Trophoblast cell (in vitro differentiated cells and primary cell): Measurements from ENCODE around the gene TINAG.

Experiments used
- DNase-seq, 2 donors: peaks; one replicate each; pipeline ENCODE4 v3.0.0-alpha.2; 2016
- H2AFZ ChIP-seq: 2 replicates; pipeline ENCODE4 v1.6.1; 2013; ENCODE audit warnings: low read length, moderate library complexity, mild to moderate bottlenecking; ENCODE audit not compliant: insufficient read depth, poor library complexity
- H2AK5ac ChIP-seq: 2 replicates; pipeline ENCODE4 v1.6.1; 2013; ENCODE audit warnings: mild to moderate bottlenecking, low read length
- H2BK120ac ChIP-seq: 2 replicates; pipeline ENCODE4 v1.6.1; 2013; ENCODE audit warnings: low read length, mild to moderate bottlenecking, moderate library complexity; ENCODE audit not compliant: insufficient read depth, poor library complexity
- H2BK12ac ChIP-seq: 2 replicates; pipeline ENCODE4 v1.6.1; 2013; ENCODE audit warnings: mild to moderate bottlenecking, low read length, moderate library complexity
- H2BK5ac ChIP-seq: 2 replicates; pipeline ENCODE4 v1.6.1; 2013; ENCODE audit warnings: low read length, low read depth, moderate library complexity, mild to moderate bottlenecking; ENCODE audit not compliant: poor library complexity
- H3K14ac ChIP-seq: 2 replicates; pipeline ENCODE4 v1.6.1; 2013; ENCODE audit warnings: mild to moderate bottlenecking, low read length
- H3K18ac ChIP-seq: 2 replicates; pipeline ENCODE4 v1.6.1; 2013; ENCODE audit warnings: mild to moderate bottlenecking, low read length
- H3K23ac ChIP-seq: 2 replicates; pipeline ENCODE4 v1.6.1; 2013; ENCODE audit warnings: low read length
- H3K27ac ChIP-seq: 2 replicates; pipeline ENCODE4 v1.5.1; 2013; ENCODE audit warnings: low read depth, mild to moderate bottlenecking, inconsistent platforms, low read length, moderate library complexity
- H3K27me3 ChIP-seq: 2 replicates; pipeline ENCODE4 v1.6.1; 2013; ENCODE audit warnings: inconsistent platforms, mild to moderate bottlenecking, low read length, moderate library complexity; ENCODE audit not compliant: insufficient read depth
- H3K36me3 ChIP-seq, 2 experiments: 1 replicate in 1 of 2; 2 replicates in 1 of 2; pipeline ENCODE4 v1.6.1; 2013; ENCODE audit warnings: low read length in 2 of 2, mild to moderate bottlenecking in 2 of 2, moderate library complexity in 1 of 2; ENCODE audit not compliant: insufficient read depth in 2 of 2, control insufficient read depth in 1 of 2
- H3K4ac ChIP-seq: 2 replicates; pipeline ENCODE4 v1.6.1; 2013; ENCODE audit warnings: low read depth, mild to moderate bottlenecking, low read length, moderate library complexity
- H3K4me1 ChIP-seq, 2 experiments: 1 replicate in 1 of 2; 2 replicates in 1 of 2; pipeline ENCODE4 v1.6.1; 2013; ENCODE audit warnings: low read length in 2 of 2, mild to moderate bottlenecking in 2 of 2, moderate library complexity in 1 of 2; ENCODE audit not compliant: insufficient read depth in 2 of 2, control insufficient read depth in 1 of 2
- H3K4me2 ChIP-seq: 2 replicates; pipeline ENCODE4 v1.6.1; 2013; ENCODE audit warnings: inconsistent platforms, mild to moderate bottlenecking, low read length, moderate library complexity
- H3K4me3 ChIP-seq: 2 replicates; pipeline ENCODE4 v1.5.1; 2013; ENCODE audit warnings: mild to moderate bottlenecking, low read depth, low read length, inconsistent platforms
- H3K79me1 ChIP-seq: one replicate; pipeline ENCODE4 v1.6.1; 2013; ENCODE audit warnings: low read length
- H3K79me2 ChIP-seq: 2 replicates; pipeline ENCODE4 v1.6.1; 2013; ENCODE audit warnings: low read length, mild to moderate bottlenecking; ENCODE audit not compliant: control insufficient read depth, insufficient read depth, poor library complexity
- H3K9ac ChIP-seq: 2 replicates; pipeline ENCODE4 v1.6.1; 2013; ENCODE audit warnings: mild to moderate bottlenecking, low read length
- H3K9me3 ChIP-seq: 2 replicates; pipeline ENCODE4 v1.6.1; 2013; ENCODE audit warnings: low read depth, mild to moderate bottlenecking, control low read depth, inconsistent platforms, low read length; ENCODE audit not compliant: insufficient read depth
- H4K12ac ChIP-seq: 2 replicates; pipeline ENCODE4 v1.6.1; 2013; ENCODE audit warnings: low read depth, mild to moderate bottlenecking, low read length, moderate library complexity
- H4K8ac ChIP-seq: 2 replicates; pipeline ENCODE4 v1.6.1; 2013; ENCODE audit warnings: low read depth, mild to moderate bottlenecking, low read length, moderate library complexity
- H4K91ac ChIP-seq: one replicate; pipeline ENCODE4 v1.6.1; 2013; ENCODE audit warnings: low read depth, mild to moderate bottlenecking, low read length, moderate library complexity
- WGBS: extraction: QIAGEN DNeasy Blood & Tissue Kit; methylation state at CpG from one replicate; pipeline ENCODE4 v1.1.7; 2013; ENCODE audit warnings: missing lambda C conversion rate; ENCODE audit not compliant: insufficient read length, insufficient coverage; ENCODE audit errors: extremely low coverage; 5-methylcytosine and 5-hydroxymethylcytosine counted together

The TINAG gene

GRCh38 chr6:54307439-54307910 is 766 bp upstream of the TINAG start:
- Histone ChIP-seq H3K4me3 (no peak overlapping the region), H3K4ac (no peak overlapping the region), H4K12ac (no peak overlapping the region), H2AK5ac (no peak overlapping the region), H3K79me1 (no peaks in the 10 kb centered on the region), H4K8ac (no peak overlapping the region), H2BK5ac (no peak overlapping the region), H3K27me3 (no peaks in the 10 kb centered on the region), H3K79me2 (no peaks in the 10 kb centered on the region), H3K36me3 (no peaks in the 10 kb centered on the region), H3K14ac (no peak overlapping the region), H4K91ac (no peak overlapping the region), H3K18ac (no peak overlapping the region), H3K27ac (no peak overlapping the region), H3K23ac (no peak overlapping the region), H3K9me3 (no peaks in the 10 kb centered on the region), H3K9ac (no peak overlapping the region), H3K4me1 (no peaks in the 10 kb centered on the region), H2BK12ac (no peak overlapping the region), H2AFZ (no peak overlapping the region), H3K4me2 (no peak overlapping the region), H2BK120ac (no peak overlapping the region)
- DNase-seq, result no peak
- no CpG with 5 or more reads among the region's 2 CpGs for WGBS

GRCh38 chr6:54308986-54309315 is 710 bp downstream of the TINAG start:
- no peak overlapping the region for H2BK5ac ChIP-seq
- H2BK120ac ChIP-seq, result no peak overlapping the region
- H3K79me2 ChIP-seq, result no peaks in the 10 kb centered on the region
- H3K4ac ChIP-seq, result no peak overlapping the region
- H3K9me3 ChIP-seq, result no peaks in the 10 kb centered on the region
- no peak overlapping the region for H4K12ac ChIP-seq
- no peak overlapping the region for H3K14ac ChIP-seq
- no CpG with 5 or more reads among the region's 4 CpGs for whole genome bisulfite sequencing
- H3K9ac ChIP-seq, result no peak overlapping the region
- no peaks in the 10 kb centered on the region for H3K27me3 ChIP-seq
- peak in 1 of 2 donors; percentile 1 for DNase-seq
- H3K27ac ChIP-seq, result no peak overlapping the region
- H3K79me1 ChIP-seq, result no peaks in the 10 kb centered on the region
- no peak overlapping the region for H2BK12ac ChIP-seq
- H3K36me3 ChIP-seq, result no peaks in the 10 kb centered on the region
- H3K4me1 ChIP-seq, result no peaks in the 10 kb centered on the region
- H4K91ac ChIP-seq, result no peak overlapping the region
- no peak overlapping the region for H2AFZ ChIP-seq
- H3K18ac ChIP-seq, result no peak overlapping the region
- H3K4me2 ChIP-seq, result no peak overlapping the region
- no peak overlapping the region for H2AK5ac ChIP-seq
- H3K4me3 ChIP-seq, result no peak overlapping the region
- no peak overlapping the region for H4K8ac ChIP-seq
- H3K23ac ChIP-seq, result no peak overlapping the region

DNA sequence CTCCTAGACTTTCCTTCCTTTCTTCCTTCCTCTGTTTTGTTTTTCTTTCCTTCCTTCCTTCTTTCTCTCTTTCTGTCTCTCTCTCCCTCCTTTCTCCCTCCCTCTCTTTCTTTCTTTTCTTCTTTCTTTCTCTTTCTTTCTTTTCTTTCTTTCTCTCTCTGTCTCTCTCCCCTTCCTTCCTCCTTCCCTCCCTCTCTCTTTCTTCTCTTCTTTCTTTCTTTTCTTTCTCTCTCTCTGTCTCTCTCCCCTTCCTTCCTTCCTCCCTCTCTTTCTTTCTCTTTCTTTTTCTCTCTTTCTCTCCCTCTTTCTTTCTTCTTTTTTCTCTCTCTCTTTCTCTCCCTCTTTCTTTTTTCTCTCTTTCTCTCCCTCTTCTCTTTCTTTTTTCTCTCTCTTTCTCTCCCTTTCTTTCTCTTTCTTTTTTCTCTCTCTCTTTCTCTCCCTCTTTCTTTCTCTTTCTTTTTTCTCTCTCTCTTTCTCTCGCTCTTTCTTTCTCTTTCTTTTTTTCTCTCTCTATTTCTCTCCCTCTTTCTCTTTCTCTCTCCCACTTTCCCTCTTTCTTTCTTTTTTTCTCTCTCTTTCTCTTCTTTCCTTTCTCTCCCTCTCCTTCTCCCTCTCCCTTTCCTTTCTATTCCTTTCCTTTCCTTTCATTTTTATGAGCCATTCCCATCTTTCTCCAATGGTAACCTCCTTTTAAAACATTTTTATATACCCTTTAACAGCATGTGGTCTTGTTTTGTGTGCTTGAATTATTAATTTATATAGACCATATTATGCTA is 2.3 kb downstream of the TINAG start:
- Histone ChIP-seq H4K12ac (no peak overlapping the region), H3K23ac (no peak overlapping the region)

DNA sequence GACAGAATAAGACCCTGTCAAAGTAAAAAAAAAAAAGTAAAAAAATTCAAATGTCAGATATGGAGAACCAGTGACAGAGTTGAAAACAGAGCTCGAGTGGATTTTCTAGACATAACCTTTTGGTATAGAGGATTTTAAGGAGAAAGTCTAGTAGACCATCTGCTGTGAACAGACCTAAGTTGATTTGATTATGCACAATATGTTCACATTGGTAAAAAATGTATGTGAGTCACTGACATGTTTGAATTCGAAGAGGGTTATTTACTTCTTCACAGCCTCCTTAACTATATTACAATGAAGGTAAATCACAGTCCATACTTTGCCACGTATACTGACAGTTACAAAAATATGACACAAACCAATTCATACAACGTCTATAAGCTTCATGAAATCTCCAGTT is 7.4 kb downstream of the TINAG start:
- no peak overlapping the region for H4K91ac ChIP-seq
- H3K9me3 ChIP-seq, result no peaks in the 10 kb centered on the region
- no peak overlapping the region for H4K8ac ChIP-seq
- H3K79me1 ChIP-seq, result no peaks in the 10 kb centered on the region
- no peak overlapping the region for H4K12ac ChIP-seq
- H2BK5ac ChIP-seq, result no peak overlapping the region
- no CpG with 5 or more reads among the region's 4 CpGs for WGBS
- no peaks in the 10 kb centered on the region for H3K36me3 ChIP-seq
- no peak overlapping the region for H2AK5ac ChIP-seq
- H3K18ac ChIP-seq, result no peak overlapping the region
- no peak for DNase-seq
- H3K27me3 ChIP-seq, result no peaks in the 10 kb centered on the region
- H3K4me3 ChIP-seq, result no peak overlapping the region
- H3K23ac ChIP-seq, result no peak overlapping the region
- no peak overlapping the region for H3K14ac ChIP-seq
- H2BK12ac ChIP-seq, result no peak overlapping the region
- no peak overlapping the region for H2BK120ac ChIP-seq
- H3K79me2 ChIP-seq, result no peaks in the 10 kb centered on the region
- H3K27ac ChIP-seq, result no peak overlapping the region
- no peak overlapping the region for H3K4ac ChIP-seq
- no peak overlapping the region for H2AFZ ChIP-seq
- no peaks in the 10 kb centered on the region for H3K4me1 ChIP-seq
- H3K9ac ChIP-seq, result no peak overlapping the region
- no peak overlapping the region for H3K4me2 ChIP-seq

More for the DNA sequence above, 2.3 kb downstream of the TINAG start:
- Histone ChIP-seq H2BK120ac (no peak overlapping the region), H4K91ac (no peak overlapping the region), H2BK12ac (no peak overlapping the region), H3K4ac (no peak overlapping the region), H3K79me1 (no peaks in the 10 kb centered on the region), H4K8ac (no peak overlapping the region), H3K27ac (no peak overlapping the region), H3K4me1 (no peaks in the 10 kb centered on the region), H3K79me2 (no peaks in the 10 kb centered on the region), H3K18ac (no peak overlapping the region), H2AFZ (no peak overlapping the region), H2BK5ac (no peak overlapping the region), H3K4me2 (no peak overlapping the region), H3K36me3 (no peaks in the 10 kb centered on the region), H2AK5ac (no peak overlapping the region), H3K4me3 (no peak overlapping the region), H3K14ac (no peak overlapping the region), H3K9ac (no peak overlapping the region), H3K9me3 (no peaks in the 10 kb centered on the region), H3K27me3 (no peaks in the 10 kb centered on the region)
- DNase-seq, result no peak
- no CpG with 5 or more reads among the region's 1 CpG for WGBS
